Activated CD4-positive, alpha-beta T cell treated with anti-CD3 and anti-CD28 coated beads, Interleukin-10, Interleukin-2, amounts not matched to agents 100 ng/mL and 50 ng/mL, durations not matched to agents 16 hours and 8 hours (primary cell): ENCODE data around the gene IL3RA.

Source experiments
- DNase-seq: peaks from one replicate; pipeline ENCODE4 v3.0.0-alpha.2; 2020

The IL3RA gene

DNA sequence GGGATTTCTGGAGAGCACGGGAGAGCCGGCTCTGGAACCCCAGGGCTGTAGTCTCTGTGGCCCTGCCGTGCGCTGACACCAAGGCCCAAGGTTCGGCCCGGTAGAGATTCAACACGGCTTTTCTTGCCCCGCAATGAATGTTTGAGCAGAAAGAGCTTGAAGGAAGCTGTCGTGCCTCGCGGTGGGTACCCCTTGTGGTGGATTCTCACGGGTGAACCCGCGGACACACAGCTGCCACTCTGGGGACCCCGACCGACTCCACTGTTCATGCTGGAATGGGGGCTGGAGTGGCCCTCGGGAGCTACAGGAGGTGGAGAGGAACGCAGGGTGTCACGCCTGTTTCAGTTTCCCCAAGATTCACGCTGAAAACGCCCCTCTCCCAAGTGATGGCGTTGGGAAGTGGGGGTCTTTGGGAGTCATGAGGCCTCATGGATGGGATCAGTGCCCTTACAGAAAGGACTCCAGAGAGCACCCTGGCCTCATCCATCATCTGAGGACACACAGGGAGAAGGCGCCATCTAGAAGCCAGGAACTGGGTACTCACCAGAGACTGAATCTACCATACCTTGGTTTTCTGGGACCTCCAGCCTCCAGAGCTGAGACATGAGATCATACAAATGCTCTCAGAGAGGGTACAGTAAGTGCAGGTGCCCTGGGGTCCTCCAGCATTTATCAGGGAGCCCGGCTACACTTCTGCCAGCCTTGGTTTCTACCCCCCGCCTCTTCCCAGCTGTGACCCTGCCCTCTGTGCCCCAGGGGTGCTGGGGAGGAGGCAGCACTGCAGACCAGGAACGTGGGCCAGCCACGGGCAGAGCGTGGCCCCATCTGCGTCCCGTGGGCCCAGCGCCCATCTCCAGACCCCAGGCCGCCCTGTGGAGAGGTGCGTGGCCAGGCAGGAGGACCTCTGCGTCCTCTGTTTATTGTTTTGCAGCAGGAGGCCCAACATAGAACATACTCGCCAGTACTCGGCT, 49.0 kb downstream of the IL3RA start:
- DNase-seq: no peak

DNA sequence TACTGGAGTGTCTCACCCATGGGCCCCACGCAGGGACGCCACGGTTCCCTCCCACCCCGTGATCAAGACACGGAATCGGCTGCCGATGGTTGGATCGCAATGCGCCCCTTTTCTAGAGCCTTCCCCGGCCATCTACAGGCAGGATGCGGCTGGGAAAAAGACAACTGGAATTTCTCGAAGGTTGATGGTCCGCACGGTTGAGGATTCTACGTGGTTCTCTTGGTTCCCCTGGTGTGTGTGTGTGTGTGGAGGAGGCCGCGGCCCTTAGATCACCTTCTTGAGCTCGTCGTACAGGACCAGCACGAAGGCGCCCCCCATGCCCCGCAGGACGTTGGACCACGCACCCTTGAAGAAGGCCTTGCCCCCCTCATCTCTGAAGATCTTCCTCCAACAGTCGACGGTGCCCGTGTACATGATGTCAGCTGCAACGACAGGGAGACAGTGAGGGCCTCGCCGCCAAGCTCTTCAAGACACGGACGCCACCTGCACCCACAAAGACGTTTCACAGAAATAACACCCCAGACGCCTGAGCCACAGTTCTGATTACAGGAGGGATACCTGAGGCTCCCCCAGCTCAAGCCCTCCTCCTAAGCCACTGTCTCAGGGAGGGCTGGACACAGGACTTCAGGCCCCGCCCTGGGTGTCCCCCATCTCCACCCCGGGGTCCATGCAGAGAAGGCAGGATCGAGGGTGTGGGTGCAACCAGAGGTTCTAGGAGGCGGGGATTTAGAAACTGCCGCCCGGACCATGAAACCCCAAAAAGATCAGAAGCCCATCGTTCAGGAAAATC, 49.9 kb downstream of the IL3RA start:
- DNase-seq: no peak

DNA sequence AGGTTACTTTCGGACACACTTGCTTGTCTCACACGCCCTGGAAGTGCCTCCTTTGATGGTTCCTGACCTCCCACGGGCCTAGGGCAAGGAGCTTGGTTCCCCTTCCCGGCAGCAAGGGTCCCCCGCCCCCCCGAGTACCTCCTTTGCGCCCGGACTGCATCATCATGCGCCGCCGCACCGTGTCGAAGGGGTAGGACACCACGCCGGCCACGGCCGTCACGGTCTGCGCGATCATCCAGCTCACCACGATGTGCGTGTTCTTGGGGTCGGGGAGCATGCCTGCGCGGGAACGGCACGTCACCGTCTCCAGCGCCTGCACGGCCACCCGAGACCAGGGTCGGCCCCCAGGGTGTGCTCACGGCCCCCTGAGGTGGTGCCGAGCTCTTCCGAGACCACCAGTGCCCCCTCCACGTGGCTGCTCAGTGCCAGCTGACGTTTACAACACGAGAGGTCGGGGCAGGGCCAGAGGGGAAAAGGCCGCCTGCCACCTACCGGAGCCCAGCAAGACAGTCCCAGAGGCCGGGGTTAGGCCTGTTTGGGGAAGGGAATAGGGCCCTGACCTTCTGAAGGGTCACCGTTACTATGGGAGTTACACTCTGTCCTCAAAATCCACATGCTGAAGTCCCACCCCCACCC, 50.7 kb downstream of the IL3RA start:
- DNase-seq: no peak

DNA sequence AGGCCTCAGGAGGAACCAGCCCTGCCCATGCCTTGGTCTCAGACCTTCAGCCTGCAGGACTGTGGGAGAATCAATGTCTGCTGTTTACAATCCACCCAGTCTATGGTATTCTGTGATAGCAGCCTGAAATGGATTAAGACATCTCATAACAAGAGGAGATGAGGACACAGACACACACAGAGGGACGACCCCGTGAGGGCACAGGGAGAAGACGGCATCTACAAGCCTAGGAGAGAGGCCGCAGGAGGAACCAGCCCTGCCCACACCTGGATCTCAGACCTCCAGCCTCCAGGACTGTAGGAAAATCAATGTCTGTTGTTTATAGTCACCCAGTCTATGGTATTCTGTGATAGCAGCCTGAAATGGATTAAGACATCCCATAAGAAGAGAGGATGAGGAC, 52.1 kb downstream of the IL3RA start:
- no peak for DNase-seq

DNA sequence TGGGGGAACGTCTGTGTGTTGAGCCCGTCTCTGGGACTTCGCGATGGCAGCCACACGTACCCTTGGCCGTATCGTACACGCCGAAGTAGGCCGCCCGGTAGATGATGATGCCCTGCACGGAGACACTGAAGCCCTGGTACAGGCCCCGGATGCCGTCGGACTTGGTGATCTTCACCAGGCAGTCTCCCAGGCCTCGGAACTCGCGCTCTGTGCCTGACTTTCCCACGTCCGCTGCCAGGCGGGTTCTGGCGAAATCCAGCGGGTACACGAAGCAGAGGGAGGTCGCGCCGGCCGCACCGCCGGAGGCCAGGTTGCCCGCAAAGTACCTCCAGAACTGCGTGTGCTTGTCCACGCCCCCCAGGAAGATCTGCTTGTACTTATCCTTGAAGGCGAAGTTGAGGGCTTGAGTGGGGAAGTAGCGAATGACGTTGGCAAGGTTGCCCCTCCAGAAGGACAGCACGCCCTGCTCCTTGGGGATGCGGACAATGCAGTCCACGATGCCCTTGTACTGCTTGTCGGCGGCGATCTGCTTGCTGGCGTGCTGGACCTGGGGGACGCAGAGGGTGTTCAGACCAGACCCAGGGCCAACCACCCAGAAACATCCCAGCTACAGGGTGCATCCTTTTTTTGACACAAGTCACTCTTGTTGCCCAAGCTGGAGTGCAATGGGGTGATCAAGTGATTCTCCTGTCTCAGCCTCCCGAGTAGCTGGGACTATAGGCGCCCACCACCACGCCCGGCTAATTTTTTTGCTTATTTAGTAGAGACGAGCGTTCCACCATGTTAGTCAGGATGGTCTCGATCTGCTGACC, 52.8 kb downstream of the IL3RA start:
- DNase-seq: no peak

DNA sequence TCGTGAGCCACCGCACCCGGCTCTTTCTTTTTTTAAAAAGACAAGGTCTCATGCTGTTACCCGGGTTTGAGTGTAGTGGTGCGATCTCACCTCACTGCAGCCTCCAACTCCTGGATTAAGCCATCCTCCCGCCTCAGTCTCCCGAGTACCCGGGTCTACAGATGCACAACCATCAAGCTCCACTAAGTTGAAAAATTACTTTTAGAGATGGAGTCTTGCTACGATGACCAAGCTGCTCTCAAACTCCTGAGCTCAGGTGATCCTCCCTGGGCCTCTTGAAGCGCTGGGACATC, 53.4 kb downstream of the IL3RA start:
- no peak for DNase-seq

DNA sequence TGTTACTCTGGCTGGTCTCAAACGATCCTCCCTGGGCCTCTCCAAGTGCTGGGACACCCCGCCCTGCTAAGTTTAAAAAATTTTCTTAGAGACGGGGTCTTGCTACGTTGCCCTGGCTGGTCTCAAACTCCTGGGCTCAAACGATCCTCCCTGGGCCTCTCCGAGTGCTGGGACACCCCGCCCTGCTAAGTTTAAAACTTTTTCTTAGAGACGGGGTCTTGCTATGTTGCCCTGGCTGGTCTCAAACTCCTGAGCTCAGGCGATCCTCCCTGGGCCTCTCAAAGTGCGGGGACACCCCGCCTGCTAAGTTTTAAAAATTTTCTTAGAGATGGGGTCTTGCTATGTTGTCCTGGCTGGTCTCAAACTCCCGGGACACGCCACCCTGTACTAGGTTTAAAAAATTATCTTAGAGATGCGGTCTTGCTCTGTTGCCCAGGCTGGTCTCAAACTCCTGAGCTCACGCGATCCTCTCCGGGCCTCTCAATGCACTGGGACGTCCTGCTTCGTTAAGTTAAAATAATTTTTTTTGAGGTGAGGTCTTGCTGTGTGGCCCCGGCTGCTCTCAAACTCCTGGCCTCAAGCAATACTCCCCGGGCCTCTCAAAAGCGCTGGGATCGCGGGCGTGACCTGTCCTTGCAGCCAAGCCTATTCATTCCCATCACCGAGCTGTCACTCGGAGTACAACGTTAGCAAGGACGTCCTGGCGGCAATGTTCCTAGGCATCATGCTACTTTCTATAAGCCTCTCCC, 54.2 kb downstream of the IL3RA start:
- no peak for DNase-seq

DNA sequence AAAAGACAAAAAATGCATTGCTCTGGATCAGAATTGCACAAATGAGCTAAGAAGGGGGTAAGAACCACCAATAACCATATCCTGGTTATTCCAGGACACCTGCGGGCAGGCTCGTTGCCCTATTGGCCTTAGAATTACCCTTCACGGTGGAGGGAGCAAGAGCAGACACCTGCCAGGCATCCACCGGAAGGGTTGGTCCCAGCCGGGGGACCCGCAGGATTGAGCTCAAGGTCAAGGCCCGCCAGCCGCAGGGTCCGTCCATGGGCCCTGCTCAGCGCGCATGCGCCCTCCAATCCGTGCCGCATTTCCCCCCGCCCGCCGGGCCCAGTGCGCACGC, 54.8 kb downstream of the IL3RA start:
- peak; percentile 96 for DNase-seq

DNA sequence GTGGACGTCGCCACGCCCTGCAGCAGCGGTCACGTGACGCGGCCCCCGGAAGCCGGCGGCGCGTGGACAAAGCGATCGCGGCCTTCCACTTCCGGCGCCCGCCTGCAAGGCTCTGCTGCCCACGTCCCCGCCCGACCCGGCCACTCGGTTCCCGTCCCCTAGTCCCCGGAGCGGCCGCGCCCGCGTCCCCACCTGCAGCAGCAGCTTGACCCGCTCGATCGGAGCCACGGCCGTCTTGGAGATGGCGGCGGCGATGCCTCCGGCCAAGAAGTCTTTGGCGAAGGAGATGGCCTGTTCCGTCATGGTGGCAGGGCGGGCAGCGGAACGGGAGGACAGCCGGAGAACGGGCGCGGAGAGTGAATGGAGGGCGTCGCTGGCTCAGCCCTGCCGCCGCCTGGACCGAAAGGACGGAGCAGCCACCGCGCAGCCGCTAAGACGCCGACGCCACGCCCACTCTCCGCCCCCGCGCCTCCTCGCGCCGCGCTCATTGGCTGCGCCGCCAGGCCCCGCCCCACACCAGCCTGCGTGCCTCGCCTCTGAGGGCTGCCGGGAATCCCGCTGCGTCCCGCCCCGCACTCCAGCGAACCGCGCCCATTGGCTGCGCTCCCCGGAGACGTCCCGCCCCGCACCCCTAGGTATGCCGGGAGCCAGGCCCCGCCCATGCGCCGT, 55.3 kb downstream of the IL3RA start, which contains the start of gene SLC25A6:
SLC25A6 (minus strand) TSS at position 407 of the 669 bp plus-strand sequence; CDS start at position 303, 104 bp downstream.
- DNase-seq: peak; percentile 100

DNA sequence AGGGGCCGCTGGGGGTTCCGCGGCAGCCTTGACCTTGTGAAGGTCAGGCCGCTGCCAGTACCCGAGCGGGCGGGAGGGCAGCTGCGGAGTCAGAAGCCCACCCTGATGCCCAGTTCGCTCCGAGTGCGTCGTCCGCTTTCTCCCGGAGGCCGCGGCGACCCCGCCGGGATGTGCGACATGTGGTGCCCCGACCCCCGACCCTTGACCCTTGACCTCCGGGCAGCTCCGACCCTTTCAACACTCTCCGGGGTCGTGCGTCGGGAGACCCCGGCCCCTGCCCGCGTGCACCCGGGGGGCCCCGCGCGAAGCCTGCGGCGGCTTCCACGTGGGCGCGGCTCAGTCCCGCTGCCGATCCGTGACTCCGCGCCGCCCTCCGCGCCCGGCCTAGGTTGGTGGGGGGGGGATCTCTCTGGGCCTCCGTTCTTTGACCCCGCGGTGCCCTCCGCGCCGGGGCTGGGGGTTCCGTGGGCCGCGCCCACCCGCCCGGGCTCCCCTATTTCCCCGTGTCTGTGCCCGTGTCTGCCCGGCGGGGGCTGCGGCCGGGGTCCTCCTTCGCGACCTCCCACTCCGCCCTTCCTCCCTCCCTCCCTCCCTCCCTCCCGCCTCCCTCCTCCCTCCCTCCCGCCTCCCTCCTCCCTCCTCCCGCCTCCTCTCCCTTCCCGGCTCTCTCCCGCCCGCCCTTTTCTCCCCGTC, 55.9 kb downstream of the IL3RA start:
- peak; percentile 53 for DNase-seq

DNA sequence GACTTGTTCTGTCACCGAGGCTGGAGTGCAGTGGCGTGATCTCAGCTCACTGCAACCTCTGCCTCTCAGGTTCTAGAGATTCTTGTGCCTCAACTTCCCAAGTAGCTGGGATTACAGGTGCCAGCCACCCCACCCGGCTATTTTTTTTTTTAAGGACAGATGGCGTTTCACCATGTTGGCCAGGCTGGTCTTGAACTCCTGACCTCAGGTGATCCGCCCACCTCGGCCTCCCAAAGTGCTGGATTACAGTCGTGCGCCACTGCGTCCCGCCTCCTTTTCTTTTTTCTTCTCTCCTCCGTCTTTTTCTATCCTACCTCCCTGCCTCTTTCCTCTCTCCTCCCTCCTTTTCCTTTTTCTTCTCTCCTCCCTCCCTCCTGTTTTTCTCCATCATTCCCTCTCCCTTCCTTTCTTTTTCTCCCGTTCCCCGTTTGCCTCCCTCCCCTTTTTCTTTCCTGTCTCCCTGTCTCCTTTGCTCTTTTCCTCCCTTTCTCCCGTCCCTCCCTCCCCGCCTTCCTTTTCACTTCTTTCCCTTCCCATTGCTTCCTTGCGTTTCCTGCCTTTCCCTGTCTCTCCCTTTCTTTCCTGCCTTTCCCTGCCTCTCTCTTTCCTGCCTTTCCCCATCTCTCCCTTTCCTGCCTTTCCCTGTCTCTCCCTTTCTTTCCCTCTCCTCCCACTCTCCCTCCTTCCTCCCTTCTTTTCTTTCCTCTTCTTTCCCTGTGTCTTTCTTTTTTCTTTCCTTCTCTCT, 57.5 kb downstream of the IL3RA start:
- no peak for DNase-seq

DNA sequence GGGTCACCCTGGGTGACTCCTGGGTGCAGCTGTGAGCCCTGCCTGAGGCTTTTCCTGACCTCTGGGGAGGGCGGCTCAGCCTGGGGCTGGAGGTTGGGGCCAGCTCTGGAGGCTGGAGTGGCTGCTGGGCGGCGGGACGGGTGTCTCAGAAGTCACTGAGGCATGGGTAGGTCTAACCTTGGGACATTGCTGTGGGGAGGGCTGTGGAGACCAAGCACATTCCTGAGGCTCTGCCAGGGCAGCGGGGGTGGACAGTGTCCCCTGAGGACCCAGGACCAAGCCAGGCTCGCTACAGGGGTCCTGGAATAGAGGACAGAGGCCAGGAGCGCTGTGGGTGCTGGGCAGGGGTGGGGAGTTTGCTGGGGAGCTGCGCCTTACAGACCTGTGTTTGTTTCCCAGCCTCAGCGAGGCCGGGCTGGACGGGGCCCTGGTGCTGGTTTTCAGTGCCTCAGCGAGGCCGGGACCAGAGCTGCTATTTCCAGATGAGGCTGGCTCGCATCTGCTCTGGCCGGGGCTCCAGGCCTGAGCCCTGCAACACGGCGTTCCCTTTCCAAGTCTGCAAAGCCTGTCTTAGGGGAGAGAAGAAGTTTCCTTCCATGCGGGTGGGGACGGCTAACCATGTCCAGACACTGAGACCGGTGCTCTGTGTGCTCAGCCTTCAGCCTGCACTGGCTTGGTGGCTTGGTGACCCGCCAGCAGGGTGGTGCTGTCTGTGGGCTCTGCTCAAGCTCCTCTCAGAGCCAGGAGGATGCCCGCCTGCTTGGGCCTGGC, 58.3 kb downstream of the IL3RA start:
- no peak for DNase-seq

DNA sequence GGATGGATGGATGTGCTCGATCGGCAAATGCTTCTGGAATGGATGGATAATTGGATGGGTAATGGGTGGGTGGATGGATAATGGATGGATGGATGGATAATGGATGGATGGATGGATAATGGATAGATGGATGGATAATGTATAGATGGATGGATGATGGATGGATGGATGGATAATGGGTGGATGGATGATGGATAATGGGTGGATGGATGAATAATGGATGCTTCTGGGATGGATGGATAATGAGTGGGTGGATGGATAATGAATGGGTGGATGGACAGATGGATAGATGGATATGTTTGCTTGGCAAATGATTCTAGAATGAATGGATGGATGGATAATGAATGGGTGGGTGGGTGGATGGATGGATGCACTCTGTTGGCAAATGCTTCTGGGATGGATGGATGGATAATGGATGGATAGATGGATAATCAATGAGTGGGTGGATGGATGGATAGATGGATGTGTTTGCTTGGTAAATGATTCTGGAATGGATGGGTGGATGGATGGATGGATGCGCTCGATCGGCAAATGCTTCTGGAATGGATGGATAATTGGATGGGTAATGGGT, 59.1 kb downstream of the IL3RA start:
- DNase-seq: no peak

DNA sequence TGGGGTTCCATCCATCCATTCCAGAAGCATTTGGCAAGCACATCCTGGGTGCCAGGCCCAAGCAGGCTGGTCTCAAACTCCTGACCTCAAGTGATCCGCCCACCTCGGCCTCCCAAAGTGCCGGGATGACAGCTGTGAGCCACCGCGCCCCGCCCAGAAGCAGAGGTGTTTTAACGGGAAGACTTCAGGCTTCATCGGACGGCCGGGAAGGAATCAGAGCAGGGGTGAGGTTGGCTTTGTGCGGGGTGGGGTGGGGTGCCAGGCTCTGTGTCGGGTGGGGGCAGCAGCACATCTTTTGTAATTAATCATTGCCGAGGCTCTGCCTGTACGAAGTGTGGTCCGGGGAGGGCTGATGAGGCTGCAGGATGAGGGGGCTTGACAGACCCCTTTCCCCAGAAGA, 60.4 kb downstream of the IL3RA start:
- DNase-seq: no peak

DNA sequence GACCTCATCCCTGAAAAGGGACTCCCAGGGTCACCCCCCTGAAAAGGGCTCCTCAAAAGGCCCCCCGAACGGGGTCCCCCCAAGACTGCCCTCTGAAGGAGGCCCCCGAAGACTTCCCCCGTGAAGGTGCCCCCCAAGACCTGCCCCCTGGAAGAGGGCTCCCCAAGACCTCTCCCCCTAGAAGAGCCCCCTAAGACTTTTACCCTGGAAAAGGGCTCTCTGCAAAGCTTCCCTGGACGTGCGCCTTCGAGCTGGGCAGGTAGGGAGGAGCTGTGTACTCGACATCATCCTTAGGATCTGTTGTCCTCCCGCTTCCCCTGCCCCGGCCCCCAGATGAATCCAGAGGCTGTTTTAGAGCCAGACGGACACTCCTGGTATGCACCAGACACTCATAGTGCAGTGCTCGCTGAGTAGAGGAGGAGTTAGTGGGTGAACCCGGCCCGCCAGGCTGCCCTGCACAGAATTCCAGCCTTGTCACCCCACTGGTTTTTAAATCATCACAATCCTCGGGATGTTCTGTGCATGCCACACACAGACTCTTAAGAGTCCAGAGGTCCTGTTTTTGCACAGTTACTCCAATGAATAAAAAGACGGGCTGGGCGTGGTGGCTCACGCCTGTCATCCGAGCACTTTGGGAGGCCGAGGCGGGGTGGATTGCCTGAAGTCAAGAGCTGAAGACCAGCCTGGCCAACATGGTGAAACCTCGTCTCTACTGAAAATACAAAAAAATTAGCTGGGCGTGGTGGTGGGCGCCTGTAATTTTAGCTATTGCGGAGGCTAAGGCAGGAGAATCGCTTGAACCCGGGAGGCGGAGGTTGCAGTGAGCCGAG, 61.1 kb downstream of the IL3RA start:
- no peak for DNase-seq

DNA sequence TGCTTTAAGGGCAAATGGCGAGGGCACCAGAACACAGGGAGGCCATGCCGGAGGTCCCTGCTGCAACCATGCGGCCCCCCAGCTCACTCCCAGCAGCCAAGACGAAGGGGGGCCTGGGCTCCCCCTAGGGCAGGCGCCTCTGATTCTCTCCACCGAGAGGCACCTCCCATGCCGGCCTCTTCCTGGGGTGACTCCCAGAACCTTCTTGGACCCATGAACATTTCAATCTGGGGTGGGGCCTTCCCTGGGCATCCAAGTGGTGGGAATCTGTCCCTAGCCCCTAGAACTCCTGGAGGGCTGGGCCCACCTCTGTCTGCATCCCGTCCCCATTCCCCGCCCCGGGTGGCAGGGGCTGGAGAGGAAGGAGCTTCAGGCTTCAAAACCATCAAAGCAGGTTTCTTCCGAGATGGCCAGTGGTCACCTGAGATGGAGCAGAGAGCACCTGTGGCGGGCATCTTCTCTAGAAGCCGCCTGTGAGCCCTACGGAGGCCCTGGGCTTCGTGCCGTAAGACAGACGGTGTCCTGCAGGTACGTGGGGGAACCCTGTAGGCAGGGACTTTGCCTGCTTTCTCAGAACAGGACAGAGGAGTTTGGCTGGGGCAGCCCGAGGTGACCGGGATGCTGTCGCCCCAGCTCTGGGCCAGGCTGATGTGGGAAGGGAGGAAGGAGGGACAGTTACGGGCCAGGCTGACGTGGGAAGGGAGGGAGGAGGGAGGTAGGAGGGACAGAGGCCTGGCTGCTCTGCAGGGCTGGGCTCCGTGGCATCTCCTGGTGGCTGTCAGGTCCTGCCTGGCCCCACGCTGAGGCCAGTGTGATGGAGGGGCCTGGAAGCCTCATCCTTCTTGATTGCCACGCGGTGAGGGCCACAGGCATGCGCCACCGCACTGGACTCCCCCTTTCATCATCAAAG, 62.1 kb downstream of the IL3RA start:
- no peak for DNase-seq

DNA sequence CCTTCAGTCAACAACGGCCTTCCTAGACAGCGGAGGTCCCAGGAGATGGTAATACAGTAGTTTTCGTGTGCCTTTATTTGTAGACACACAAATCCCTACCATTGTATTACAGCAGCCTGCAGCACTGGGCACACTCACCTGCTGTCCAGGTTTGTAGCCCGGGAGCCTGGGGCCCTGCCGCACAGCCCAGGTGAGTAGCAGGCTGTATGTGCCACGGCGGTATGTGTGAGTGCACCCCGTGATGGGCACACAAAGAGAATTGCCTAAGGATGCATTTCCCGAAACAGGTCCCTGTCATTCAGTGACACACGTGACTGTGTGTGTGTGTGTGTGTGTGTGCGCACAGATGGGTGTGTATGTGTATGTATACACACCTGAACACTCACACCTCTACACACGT, 63.5 kb downstream of the IL3RA start:
- DNase-seq: no peak
